ENCODE results near the gene KCNIP3.
"Not testable (repeated sequence)": the region's sequence is repeated elsewhere in the genome, so short reads cannot be mapped to it uniquely, and the experiment has no call there.

KCNIP3 gene

DNA sequence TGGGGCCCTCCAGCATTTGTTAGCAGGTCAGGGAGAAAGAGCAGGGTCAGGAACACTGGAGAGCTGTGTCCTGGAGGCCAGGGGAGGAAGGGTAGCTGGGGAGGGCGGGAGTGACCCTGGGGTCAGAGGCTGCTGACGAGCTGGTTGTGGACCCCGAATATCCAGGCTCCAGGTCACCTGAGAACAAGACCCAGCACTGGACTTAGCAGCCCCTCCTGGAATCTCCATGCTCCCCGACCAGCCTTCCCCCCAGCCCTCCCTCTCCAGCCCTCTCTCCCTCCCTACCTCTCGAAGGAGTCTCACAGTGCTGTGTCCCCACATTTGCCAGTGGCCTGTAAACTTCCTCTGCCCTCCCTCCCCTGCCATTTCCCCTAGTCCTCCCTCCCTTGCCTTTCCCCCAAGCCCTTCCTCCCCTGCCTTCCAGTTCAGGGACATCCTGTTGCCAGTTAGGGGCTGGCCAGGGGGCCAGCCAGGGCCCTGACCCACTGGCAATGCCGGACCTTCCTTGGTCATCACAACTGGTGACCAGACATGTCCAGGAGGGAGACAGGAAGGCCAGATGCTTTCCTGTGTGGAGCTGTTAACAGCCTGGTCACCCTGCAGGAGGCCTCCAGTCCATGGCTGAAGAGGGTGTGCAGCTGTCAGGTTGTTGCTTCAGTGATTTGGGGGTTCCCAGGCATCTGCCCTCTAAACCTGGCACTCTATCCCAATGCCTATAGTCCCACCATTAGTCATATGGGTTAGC, 55.3 kb downstream of the KCNIP3 start:
- TF ChIP-seq, protein P1, sequence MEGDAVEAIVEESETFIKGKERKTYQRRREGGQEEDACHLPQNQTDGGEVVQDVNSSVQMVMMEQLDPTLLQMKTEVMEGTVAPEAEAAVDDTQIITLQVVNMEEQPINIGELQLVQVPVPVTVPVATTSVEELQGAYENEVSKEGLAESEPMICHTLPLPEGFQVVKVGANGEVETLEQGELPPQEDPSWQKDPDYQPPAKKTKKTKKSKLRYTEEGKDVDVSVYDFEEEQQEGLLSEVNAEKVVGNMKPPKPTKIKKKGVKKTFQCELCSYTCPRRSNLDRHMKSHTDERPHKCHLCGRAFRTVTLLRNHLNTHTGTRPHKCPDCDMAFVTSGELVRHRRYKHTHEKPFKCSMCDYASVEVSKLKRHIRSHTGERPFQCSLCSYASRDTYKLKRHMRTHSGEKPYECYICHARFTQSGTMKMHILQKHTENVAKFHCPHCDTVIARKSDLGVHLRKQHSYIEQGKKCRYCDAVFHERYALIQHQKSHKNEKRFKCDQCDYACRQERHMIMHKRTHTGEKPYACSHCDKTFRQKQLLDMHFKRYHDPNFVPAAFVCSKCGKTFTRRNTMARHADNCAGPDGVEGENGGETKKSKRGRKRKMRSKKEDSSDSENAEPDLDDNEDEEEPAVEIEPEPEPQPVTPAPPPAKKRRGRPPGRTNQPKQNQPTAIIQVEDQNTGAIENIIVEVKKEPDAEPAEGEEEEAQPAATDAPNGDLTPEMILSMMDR (conservative IDR thresholded peaks at IDR 0.05): no peak
- TF ChIP-seq ZFX (IDR thresholded peaks at IDR 0.05): no peak
- no peak overlapping the region for H3K27ac ChIP-seq

DNA sequence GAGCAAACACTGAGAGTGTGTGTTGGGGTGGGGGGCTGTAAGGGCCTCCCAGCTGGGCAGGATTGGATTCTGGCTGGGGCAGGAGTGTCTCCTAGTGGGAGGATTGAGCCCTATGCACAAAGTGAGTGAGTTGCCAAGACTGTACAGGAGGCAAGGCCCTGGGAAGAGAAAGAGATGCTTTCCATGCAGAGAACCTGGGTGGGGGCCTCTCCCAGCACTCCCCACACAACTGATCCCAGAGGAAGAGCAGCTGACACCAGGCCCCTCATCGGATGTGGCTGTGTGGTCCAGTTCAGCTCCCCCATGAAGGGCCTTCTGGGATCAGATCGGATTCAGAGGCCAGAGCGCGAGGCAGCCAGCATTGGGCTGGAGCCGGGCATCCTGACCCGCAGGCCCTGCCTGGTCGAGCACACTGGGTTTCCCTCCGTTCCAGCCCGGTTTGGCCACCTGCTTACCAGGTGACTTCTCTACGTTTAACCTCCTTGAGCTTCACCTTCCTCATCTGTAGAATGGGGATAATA, 56.0 kb downstream of the KCNIP3 start:
- no peak overlapping the region for H3K27ac ChIP-seq
- TF ChIP-seq, protein P1 (conservative IDR thresholded peaks at IDR 0.05): no peak
- no peak for TF ChIP-seq ZFX (IDR thresholded peaks at IDR 0.05)

DNA sequence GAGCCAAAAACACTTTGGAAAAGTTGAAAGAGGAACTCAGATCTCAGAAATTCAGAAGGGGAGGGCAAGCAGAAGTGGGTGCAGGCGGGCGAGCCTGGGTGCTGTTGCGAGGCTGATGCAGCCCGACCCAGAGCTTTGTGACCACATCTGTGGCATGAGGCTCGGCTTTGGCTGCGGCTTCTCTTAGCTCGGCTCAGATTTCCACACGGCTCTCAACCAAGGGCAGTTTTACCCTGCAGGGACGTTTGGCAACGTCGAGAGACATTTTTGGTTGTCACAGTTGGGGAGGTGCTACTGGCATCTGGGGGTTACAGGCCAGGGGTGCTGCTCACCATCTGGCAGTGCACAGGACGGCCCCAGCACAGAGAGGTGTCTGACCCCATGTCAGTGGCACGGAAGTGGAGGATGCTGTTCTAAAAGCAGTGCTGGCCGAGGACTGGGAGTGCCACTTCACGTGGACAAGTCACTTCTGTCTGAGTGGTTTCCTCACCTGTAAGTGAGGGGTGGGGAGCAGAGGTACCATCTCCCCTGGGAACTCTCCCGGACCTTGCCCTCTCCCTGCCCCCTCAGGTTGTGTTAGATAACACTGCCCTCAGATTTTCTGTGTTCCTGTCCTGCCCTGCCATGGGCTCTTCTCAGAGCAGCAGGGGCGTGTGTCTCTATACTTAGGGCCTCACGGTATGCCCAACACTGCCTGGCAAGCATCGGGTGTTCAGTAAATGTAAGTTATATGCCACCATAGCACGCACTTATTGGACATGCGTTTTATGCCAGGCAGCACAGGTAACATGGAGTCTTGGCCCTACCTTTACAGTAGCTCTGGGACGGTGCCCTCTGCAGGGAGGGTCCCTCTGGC, 56.7 kb downstream of the KCNIP3 start:
- no peak for TF ChIP-seq ZFX (IDR thresholded peaks at IDR 0.05)
- TF ChIP-seq, protein P1 (conservative IDR thresholded peaks at IDR 0.05): no peak
- H3K27ac ChIP-seq: no peak overlapping the region

DNA sequence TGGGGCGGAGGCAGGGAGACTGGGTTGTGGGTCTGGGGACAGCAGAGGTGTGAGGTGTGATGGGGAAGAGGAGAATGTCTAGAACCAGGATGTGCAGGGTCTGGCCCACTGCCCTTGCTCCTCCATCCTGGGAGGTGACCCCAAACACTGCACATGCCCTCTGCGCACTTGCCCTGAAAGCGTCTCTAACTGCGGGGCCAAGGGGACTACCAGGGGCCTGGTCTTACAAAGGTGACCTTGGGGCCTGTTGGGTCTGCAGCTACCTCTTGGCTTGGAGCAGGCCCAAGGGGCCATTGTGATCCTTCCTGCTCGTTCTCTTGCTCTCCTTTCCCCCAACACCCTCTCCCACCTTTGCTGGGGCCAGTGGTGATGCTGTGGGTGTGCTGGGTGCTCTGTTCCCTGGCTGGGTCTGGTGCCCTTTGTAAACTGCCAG, 57.3 kb downstream of the KCNIP3 start:
- TF ChIP-seq ZFX (IDR thresholded peaks at IDR 0.05): no peak
- TF ChIP-seq, protein P1 (conservative IDR thresholded peaks at IDR 0.05): no peak
- no peak overlapping the region for H3K27ac ChIP-seq

DNA sequence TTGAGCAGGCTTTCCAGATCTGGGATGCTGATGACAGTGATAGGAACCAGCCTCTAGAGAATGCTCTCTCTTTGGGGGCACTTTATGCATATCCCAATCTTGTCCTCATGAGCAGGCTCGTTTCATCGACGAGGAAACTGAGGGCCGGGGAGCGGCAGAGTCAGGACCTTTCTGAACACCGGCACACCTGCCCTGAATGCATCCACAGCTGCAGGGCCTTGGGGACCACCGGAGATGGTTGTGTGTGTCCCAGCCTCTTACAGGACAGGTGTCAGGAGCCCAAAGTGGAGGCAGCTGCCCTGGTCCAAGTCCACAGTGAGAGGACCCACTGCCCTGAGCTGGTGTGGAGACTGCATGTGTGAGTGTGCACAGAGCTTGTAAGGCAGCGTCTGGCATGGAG, 57.8 kb downstream of the KCNIP3 start:
- TF ChIP-seq, protein P1 (conservative IDR thresholded peaks at IDR 0.05): no peak
- TF ChIP-seq ZFX (IDR thresholded peaks at IDR 0.05): no peak
- H3K27ac ChIP-seq: no peak overlapping the region

DNA sequence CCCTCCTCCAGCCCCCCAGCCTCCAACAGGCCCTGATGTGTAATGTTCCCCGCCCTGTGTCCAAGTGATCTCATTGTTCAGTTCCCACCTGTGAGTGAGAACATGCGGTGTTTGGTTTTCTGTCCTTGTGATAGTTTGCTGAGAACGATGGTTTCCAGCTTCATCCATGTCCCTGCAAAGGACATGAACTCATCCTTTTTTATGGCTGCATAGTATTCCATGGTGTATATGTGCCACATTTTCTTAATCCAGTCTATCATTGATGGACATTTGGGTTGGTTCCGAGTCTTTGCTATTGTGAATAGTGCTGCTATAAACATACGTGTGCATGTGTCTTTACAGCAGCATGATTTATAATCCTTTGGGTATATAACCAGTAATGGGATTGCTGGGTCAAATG, 58.3 kb downstream of the KCNIP3 start:
- H3K27ac ChIP-seq: not testable (repeated sequence)

DNA sequence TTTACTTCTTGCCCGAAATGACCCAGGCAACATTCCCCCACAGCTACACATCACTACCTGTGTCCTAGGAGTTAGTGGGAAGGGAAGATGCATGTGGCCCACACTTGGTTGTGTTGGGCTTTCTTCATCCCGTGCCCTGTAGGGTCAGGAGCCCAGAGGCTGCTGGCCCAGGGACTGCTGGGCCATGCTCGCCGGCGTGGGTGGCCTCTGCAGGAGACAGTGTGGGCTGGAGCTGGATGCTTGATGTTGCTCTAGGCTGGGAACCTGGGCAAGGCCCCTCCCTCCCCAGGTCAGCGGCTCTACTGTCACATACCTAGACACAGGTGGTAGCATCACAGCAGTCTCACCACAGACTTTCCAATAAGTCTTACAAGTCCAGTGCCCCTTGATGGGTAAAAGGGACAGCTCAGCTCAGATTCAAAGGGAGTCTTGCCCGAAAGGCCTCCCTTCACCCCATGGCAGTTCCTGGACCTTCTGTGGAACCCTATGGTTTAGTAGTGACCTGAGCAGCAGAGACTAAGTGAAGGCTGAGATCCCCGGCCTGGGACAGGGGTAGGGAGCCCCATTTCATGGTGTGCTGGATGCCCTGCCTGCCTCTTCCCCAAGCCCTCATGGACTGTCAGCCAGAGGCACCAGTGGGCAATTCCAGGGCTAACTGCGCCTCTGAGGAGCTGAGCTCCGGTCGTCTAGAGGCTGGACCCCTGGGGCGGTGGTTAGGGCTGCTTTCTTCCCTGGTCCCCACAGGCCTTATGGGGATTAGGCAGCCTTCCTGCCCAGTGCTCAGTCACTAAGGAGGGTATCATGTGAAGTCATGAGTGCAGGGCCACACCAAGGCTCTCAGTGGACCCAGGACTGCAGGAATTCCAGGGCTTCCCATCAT, 59.9 kb downstream of the KCNIP3 start:
- H3K27ac ChIP-seq: no peak overlapping the region
- TF ChIP-seq ZFX (IDR thresholded peaks at IDR 0.05): no peak
- TF ChIP-seq, protein P1 (conservative IDR thresholded peaks at IDR 0.05): no peak

Measured in C4-2B (cell line).